Neutrophil (primary cell): Measurements from ENCODE around the gene SELENOI.

ENCODE experiments used
- H3K27ac ChIP-seq: fragments of 200-600 bp; sonication (generic); 2 replicates; pipeline ENCODE4 v1.5.1; 2016; ENCODE audit warnings: mild to moderate bottlenecking, moderate library complexity
- H3K27me3 ChIP-seq: fragments of 200-600 bp; sonication (generic); 2 replicates; pipeline ENCODE4 v1.6.0; 2016; ENCODE audit warnings: mild to moderate bottlenecking
- H3K36me3 ChIP-seq: fragments of 200-600 bp; sonication (generic); 2 replicates; pipeline ENCODE4 v1.5.1; 2017
- H3K4me1 ChIP-seq, 2 experiments: fragments of 200-600 bp in 1 of 2; sonication (generic) in 1 of 2; 1 replicate in 1 of 2; 2 replicates in 1 of 2; pipeline versions ENCODE4 v1.5.1 to v1.6.1; 2013 to 2016; ENCODE audit warnings: low read depth in 1 of 2, low read length in 1 of 2, mild to moderate bottlenecking in 1 of 2, moderate library complexity in 1 of 2; ENCODE audit not compliant: control insufficient read depth in 1 of 2, insufficient read depth in 1 of 2
- H3K4me3 ChIP-seq, 2 experiments: fragments of 200-600 bp in 1 of 2; sonication (generic) in 1 of 2; 1 replicate in 1 of 2; 2 replicates in 1 of 2; pipeline ENCODE4 v1.5.1; 2013 to 2016; ENCODE audit warnings: low read depth in 1 of 2, low read length in 1 of 2, mild to moderate bottlenecking in 1 of 2, moderate library complexity in 1 of 2
- H3K9me3 ChIP-seq: fragments of 200-600 bp; sonication (generic); 2 replicates; pipeline ENCODE4 v1.5.1; 2016
- TF ChIP-seq, protein P1 (sequence below): fragments of 200-600 bp; sonication (generic); IDR thresholded peaks from 2 replicates; pipeline ENCODE4 v1.5.1; 2016; ENCODE audit warnings: antibody characterized with exemption

SELENOI gene

DNA sequence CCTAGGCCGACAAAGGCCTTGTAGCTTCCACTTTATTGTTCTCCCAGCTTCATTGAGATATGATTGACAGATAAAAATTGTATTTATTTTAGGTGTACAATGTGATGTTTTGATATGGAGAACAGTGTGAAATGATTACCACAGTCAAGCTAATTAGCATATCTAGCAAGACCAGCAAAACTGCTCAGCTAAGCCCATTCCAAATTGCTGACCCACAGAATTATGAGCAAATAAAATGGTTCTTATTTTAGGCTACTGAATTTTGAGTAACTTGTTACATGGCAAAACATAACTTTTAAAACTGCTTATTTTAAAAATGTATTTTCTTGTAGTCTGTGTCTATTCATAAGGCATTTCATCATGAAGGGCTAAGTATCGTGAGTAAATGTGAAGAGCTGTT is 8.6 kb upstream of the SELENOI start:
- TF ChIP-seq, protein P1, sequence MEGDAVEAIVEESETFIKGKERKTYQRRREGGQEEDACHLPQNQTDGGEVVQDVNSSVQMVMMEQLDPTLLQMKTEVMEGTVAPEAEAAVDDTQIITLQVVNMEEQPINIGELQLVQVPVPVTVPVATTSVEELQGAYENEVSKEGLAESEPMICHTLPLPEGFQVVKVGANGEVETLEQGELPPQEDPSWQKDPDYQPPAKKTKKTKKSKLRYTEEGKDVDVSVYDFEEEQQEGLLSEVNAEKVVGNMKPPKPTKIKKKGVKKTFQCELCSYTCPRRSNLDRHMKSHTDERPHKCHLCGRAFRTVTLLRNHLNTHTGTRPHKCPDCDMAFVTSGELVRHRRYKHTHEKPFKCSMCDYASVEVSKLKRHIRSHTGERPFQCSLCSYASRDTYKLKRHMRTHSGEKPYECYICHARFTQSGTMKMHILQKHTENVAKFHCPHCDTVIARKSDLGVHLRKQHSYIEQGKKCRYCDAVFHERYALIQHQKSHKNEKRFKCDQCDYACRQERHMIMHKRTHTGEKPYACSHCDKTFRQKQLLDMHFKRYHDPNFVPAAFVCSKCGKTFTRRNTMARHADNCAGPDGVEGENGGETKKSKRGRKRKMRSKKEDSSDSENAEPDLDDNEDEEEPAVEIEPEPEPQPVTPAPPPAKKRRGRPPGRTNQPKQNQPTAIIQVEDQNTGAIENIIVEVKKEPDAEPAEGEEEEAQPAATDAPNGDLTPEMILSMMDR = no peak

DNA sequence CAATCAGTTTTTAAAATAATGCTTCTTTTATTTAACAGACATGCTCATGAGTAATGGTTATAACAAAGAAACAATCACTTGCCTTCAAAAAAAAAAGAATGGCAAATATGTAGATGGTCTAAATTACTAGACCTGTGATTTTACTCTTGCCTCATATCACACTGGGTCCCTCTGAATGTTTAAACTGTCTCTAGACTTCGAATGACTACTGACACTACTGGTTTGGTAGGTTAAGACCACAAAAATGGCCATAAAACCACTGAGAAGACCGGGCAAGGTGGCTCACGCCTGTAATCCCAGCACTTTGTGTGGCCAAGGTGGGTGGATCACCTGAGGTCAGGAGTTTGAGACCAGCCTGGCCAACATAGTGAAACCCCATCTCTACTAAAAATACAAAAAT is 5.1 kb upstream of the SELENOI start:
- TF ChIP-seq, protein P1 = no peak
- peaks cover 10 to 13% of the 10 kb centered on the region in 2 experiments for H3K4me1 ChIP-seq
- no peak overlapping the region for H3K4me3 ChIP-seq
- no peak overlapping the region for H3K27ac ChIP-seq
- no peaks in the 10 kb centered on the region for H3K36me3 ChIP-seq
- H3K27me3 ChIP-seq = no peaks in the 10 kb centered on the region
- no peaks in the 10 kb centered on the region for H3K9me3 ChIP-seq

More for the DNA sequence above, 8.6 kb upstream of the SELENOI start:
- H3K4me3 ChIP-seq = no peak overlapping the region
- no peaks in the 10 kb centered on the region for H3K36me3 ChIP-seq
- H3K4me1 ChIP-seq = no peaks in the 10 kb centered on the region
- H3K9me3 ChIP-seq = no peaks in the 10 kb centered on the region
- no peaks in the 10 kb centered on the region for H3K27me3 ChIP-seq
- no peak overlapping the region for H3K27ac ChIP-seq

DNA sequence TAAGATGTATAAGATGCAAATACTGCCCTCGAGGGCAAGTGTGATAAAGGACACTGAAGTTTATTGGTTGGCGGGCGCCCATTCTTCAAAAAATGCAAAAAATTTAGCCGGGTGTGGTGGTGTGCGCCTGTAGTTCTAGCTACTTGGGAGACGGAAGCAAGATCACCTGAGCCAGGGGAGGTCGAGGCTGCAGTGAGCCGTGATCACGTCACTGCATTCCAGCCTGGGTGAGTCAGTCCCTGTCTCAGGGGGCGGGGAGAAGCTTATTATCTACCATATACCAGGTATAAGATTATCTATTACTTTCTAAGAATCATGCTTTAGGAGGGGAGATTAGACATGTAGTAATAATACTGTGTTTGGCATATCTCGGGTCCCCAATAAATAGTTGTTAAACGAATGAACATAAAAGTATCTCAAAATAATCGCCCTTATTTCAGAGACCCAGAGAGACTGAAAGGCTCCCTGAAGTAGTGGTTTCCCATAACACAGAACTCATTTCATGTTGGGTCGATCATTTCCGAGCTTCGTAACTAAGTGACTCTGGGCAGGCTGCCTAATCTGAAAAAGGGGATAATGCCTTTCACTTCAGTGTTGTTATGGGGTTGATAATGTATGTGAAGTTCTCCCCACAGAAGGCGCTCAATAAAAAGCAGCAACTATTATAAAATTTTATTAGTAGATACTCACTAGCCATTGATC is 1.2 kb upstream of the SELENOI start:
- no peaks in the 10 kb centered on the region for H3K9me3 ChIP-seq
- H3K4me3 ChIP-seq = peak overlapping the region; percentile 96 to 99
- H3K36me3 ChIP-seq = no peaks in the 10 kb centered on the region
- TF ChIP-seq, protein P1 = no peak
- H3K27ac ChIP-seq = peak overlapping the region; percentile 89
- peaks cover 31 to 32% of the 10 kb centered on the region in 2 experiments for H3K4me1 ChIP-seq
- no peaks in the 10 kb centered on the region for H3K27me3 ChIP-seq

DNA sequence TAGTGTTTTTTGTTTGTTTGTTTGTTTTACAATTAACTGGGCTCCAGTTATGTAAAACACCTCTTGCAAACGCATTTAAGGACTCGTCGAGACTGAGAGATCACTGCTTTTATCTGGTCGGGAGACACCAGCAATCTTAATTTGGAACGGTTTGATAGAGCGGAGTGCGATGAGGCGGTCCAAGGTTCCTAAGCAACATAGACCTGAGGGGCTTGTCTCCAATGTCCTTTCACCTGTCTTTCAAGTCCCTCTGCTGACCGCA is 729 bp upstream of the SELENOI start:
- Histone ChIP-seq H3K4me1 (peaks cover 31 to 32% of the 10 kb centered on the region in 2 experiments), H3K36me3 (no peaks in the 10 kb centered on the region), H3K9me3 (no peaks in the 10 kb centered on the region), H3K27me3 (no peaks in the 10 kb centered on the region), H3K4me3 (peak overlapping the region; percentile 96 to 99), H3K27ac (peak overlapping the region; percentile 89)
- TF ChIP-seq, protein P1 = no peak

DNA sequence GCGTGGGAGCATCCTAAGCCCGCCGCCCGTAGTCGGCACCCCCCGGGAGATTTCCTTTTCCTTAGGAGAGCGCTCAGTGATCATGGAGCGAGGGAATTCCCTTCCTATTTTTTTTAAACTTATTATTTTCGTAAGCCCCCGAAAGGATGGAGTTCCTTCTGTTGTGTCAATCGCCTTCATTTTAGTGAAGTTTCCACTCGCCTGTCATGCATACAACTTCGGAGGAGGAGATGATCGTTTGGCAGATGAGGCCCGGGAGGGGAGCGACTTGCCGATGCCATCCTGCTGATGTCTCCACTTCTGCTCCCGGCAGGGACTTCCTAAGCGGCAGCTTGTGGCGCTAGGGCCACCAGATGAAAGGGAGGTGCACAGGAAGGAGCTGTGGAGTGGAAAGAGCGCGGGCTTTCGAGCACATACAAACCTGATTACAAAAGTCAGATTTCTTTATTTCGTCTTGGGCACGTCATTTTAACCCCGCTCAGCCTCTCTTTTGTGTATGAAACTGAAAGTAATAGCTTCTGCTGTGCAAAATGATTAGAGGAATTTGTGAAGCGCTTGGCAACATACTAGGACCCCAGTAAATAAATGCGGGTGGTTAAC is 611 bp downstream of the SELENOI start, which contains the start of gene ADGRF3:
TSS of gene ADGRF3 (minus strand) at position 336 of the 600 bp plus-strand sequence. CDS start 555 bp downstream, outside the sequence.
- Histone ChIP-seq H3K4me3 (peak within 1 kb of the TSS; percentile 96 to 99), H3K4me1 (peaks cover 31 to 32% of the 10 kb centered on the region in 2 experiments), H3K9me3 (no peaks in the 10 kb centered on the region), H3K27ac (peak within 1 kb of the TSS; percentile 89), H3K27me3 (no peaks in the 10 kb centered on the region), H3K36me3 (no peaks in the 10 kb centered on the region)
- TF ChIP-seq, protein P1 = no peak
